ENCODE data around the gene DES. TPM values are rescaled to one million over a fixed set of nuclear protein-coding genes. Genes with fewer than 3 reads are reported as not detected.

The DES gene
- total RNA-seq, 1 donor from 2014 or later = not detected

DNA sequence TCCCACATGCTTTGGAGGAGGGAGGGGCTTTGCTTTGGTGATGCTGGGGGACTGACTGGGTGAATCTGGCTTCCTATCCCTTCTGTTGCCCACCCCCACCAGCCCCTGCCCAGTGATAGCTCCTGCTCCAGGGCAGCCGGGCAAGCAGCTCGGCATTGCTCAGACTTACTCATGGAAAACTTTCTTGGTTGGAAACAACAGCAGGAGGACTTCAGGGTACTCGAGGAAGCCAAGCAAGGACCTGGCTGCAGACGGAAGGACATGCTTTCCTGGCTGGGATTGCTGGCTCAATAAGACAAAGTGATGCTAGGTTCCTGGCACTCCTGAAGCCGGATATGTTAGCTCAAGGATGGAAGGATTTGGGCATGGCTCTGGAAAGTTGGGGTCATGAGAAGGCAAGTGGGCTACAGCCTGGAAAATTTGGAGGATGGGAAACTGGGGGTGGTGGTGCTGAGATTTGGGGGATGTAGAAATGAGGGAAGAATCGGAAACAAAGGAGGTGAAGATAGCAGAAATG is 19.6 kb downstream of the DES start:
- no peak for DNase-seq (ENCODE audit: extremely low read depth, low read depth, low spot score)

DNA sequence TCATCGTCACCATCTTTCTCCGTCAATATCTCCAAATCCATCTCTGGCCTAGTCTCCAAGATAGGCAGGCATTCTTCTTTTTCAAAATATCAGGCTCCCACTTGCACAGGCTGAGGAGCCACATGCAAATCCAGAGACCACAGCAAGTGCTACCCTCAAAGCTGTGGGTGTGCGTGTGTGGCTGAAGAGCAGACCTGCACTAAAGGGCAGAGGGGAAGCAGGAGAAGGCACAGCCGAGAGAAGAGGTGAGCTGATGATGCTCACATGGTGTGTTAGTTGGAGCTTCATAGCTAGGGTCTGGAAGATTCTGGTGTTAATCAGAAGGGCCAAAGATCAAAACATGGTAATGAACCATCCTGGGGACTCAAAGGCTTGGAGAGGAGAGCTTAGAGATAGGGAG is 20.3 kb downstream of the DES start:
- no peak for DNase-seq (ENCODE audit: extremely low read depth, low read depth, low spot score)

DNA sequence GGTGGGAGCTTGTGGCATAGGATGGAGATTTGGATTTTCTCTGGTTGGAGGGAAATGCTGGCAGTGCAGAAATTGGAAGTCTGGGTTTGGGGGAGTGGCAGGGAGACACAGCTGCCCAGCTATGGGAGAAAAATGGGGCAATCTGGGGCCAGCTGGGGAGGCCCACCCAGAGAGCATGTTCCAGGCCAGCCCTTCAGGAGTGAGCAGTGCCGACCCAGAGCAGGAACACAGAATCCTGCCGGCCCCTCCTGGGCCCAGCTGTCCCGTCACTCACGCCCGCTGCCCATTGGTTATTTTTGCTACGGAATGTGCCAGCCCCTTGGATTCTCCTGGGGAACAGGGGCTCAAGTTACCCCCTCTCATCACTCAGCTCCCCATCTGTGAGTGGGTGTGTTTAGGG is 21.3 kb downstream of the DES start:
- DNase-seq (ENCODE audit: extremely low read depth, low read depth, low spot score) = no peak

DNA sequence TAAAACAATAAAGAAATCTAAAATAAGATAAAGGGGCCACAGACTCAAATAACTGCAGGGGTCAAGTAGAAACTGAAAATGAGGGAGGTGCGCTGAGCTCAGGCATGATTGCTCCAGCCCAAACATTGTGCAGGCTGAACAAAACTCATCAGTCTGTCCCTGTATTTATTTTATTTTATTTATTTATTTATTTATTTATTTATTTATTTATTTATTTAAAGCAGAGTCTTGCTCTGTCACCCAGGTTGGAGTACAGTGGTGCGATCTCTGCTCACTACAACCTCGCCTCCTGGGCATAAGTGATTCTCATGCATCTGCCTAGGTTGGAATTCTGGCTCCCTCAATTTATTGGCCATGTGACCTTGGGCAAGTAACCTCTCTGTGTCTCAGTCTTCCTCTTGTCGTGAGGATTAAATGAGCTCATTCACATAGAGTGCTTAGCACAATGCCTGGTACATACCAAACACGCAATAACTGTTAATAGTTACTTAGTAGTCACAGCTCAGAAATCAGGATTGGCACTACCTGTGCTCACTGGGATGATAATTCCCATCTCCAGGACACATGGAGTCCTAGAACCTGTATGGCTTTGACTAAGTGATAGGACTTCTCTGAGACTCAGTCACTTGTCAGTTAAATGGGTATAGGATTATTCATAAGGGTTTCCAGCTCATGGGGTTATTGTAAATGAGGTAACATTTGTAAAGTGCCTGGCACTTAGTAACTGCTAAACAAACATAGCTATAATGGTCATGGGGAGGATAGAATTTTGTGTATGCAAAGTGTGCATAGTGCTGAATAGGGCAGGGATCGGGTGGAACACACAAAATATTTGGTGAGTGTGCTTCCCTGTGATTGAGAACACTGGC is 22.4 kb downstream of the DES start:
- no peak for DNase-seq (ENCODE audit: extremely low read depth, low read depth, low spot score)

DNA sequence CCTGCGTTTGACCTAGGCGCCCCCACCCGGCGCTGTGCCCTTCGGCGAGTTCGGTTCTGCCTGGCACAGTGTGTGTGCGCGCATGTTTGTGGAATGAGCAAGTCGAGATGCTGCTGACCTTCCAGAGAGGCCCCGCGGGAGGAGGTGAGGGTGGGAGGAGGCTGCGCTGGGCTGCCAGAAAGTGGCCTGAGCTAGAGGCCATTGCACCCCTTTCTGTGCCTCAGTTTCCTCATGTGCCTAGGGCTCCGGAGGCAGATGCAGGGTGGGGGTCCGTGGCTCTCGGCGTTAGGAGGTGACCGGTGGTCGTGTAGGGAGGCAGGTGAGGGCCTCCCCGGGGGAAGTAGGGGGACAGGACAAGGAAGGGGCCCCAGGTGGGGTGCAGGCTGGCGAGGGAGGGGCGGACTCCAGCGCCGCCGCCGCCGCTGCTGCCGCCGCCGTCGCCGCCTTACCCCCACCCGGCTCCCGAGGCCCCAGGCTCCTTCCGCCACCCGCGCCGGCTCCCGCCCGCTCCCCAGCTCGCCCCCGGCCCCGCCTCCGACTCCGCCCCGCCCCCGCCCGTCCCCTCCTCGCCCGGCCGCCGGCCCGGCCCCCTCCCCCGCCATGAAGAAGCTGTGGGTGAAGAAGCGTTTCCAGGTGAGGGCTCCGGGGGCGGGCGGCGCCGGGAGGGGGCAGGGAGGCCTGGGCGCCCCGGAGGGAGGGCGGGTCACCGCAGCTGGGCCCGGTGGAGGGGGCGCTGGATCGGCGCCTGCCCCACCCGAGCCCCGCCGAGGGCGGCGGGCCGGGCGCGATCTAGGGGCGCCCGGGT is 23.5 kb downstream of the DES start:
- DNase-seq (ENCODE audit: extremely low read depth, low read depth, low spot score) = no peak

DNA sequence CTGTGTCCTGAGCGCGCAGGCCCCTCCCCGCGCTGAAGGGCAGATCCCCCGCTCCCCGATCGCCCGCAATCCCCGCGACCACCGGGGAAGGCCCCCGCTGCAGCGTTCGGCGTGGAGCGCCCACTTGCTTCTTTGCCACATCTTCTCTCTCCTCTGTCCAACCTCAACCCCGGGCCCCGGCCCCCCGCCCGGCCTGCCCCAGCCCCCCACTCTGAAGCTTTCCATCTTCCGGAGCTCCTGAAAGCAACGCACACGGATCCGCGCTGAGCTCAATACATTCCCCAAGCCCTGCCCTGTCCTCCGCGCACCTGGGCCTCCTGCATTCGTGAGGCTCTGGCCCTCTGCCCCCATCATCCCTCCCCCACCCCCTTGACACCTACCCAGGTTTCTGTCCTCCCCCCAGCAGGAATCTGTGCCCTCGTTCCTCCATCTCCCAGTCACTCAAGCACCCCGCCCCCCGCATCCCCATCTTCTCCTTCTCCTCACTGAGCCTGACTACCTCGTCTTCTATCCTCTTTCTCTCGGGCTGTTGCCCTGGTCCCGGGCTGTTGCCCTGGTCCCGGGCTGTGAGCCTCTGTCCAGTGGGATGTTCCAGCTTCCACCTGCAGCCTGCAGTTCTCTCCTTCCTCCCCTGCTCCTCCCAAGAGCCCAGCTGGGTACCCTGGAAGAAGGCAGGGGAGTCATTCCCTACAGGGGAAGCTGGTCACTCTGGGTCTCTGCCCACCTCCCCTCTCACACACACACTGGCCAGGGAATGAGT is 24.3 kb downstream of the DES start:
- no peak for DNase-seq (ENCODE audit: extremely low read depth, low read depth, low spot score)

DNA sequence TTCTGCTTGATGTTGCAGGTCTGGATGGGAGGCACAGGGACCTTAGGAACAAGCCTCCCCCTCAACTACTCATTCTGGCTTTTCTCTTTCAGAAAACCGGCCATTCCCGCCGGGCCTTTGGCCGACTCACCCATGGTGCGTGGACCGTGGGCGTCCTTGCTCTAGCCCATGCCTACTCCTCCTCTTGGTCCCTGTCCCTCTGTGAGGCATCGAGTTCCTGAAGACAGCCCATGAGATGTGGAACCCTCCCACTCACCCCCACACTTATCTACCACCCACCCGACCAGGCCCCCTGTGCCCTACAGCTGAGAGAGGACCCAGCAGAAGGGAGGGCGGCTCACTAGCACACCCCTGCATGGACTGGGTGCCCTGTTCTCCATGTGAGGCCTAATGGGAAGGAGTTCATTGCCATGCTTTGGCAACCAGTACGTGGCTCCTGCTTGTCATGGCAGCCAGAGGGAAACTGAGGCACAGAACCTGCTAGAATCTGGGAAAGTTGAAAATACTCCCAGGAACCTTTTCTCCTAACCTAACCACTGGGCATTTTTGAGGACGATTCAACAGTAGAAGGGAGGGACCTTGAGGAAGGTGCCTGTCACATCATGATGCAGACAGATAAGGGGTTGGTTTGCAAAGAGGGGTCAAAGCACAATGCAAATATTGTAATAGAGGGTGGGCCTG is 25.0 kb downstream of the DES start:
- no peak for DNase-seq (ENCODE audit: extremely low read depth, low read depth, low spot score)

DNA sequence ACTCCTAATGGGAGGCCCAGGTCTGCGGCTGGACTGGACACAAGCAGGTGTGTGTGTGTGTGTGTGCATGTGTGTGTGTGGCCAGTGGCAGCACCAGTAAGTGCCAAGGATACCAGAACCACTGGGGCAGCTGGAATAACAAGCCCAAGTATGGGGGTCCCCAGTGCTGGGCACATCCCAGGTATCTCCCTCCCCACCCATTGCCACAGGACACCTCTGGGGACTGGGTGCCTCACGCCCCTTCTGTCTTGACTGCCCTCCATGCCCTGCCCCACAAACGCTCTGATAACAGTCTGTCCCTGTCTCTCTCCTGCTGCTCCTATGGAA is 25.5 kb downstream of the DES start:
- DNase-seq (ENCODE audit: extremely low read depth, low read depth, low spot score) = no peak

GRCh38 chr2:219444566-219445091 is 26.5 kb downstream of the DES start:
- no peak for DNase-seq (ENCODE audit: extremely low read depth, low read depth, low spot score)

- no peak for DNase-seq (ENCODE audit: extremely low read depth, low read depth, low spot score)
These were observed 27.1 kb downstream of the DES start for GRCh38 chr2:219445220-219445640.

DNA sequence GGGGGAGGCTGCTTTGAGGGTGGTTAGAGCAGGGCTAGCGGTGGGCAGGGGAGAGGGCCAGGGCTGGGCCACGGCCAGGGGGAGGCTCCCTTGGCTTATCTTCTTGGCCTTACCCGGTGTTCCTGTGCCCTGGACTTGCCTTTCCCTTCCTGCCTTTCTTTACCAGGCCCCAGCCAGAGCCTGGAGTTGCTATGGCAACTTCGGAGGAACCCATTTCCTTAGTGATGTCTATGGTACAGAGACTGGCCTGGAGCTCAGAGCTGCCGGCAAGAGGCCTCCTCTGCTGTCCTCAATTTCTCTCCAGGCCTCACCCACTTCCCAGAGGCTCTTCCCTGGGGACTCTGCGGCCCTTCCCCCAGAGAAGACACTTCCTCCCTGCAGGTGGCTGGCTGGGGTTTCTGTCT is 27.9 kb downstream of the DES start:
- DNase-seq (ENCODE audit: extremely low read depth, low read depth, low spot score) = peak; percentile 55

DNA sequence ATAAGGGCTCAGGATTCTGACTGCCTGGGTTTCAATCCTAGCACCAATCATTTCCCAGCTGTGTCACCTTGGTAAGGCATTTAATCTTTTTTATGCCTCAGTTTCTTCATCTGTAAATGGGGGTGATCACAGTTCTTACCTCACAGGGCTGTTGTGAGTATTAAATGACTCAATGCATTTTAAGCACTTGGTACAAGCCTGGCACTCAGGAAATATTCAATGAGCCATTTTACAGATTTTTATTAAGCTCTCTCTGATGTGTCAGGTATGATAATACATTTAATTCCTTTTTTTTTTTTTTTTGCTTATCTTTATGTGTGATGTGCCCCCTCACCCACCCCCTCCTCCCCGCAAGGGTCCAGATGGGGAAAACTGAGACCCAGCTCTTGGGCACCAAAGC is 28.5 kb downstream of the DES start:
- DNase-seq (ENCODE audit: extremely low read depth, low read depth, low spot score) = no peak

GRCh38 chr2:219447242-219448098 is 29.3 kb downstream of the DES start:
- DNase-seq (ENCODE audit: extremely low read depth, low read depth, low spot score) = no peak

GRCh38 chr2:219448099-219448775 is 30.1 kb downstream of the DES start:
- no peak for DNase-seq (ENCODE audit: extremely low read depth, low read depth, low spot score)

GRCh38 chr2:219448776-219449341 is 30.7 kb downstream of the DES start:
- no peak for DNase-seq (ENCODE audit: extremely low read depth, low read depth, low spot score)

DNA sequence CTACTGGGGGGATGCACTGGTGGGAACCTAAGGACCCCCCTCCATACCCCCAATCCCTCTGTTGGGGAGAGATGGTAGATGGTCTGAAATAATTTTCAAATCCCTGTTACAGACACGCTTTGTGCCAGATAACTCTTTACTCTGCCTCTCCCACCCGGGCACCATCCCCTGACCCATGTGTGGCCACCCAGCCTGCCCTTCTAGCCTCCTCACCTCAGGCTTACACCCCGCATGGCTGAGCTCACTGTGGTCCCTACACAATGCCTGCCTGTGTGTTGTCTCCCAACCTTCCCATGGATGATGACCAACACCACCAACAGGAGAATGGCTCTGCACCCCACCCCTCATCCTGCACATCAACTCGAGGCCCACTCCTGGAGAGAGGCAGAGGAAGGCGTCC is 31.4 kb downstream of the DES start:
- no peak for DNase-seq (ENCODE audit: extremely low read depth, low read depth, low spot score)

GRCh38 chr2:219451661-219452360 is 33.6 kb downstream of the DES start:
- no peak for DNase-seq (ENCODE audit: extremely low read depth, low read depth, low spot score)

Measured in glomerular endothelial cell (primary cell).